H1 (cell line): Measurements from ENCODE around the gene CMSS1. TPM values are rescaled to one million over a fixed set of nuclear protein-coding genes. Genes with fewer than 3 reads are reported as not detected.

Experiments used
- ASH2L ChIP-seq: fragments of 200-600, 300-600 bp; sonication (generic); IDR thresholded peaks from one replicate; pipeline ENCODE4 v1.7.1; 2017; ENCODE audit warnings: low read length
- BCL11A ChIP-seq, 2 experiments: IDR thresholded peaks; one replicate each; pipeline ENCODE4 v1.6.1; 2011; ENCODE audit warnings: low read depth in 2 of 2, low read length in 2 of 2, mild to moderate bottlenecking in 2 of 2
- CHD2 ChIP-seq: IDR thresholded peaks from 2 replicates; pipeline ENCODE4 v1.6.1; 2012; ENCODE audit warnings: low read length, improper control_type of control experiment
- CREB1 ChIP-seq: IDR thresholded peaks from 2 replicates; pipeline ENCODE4 v1.6.1; 2012; ENCODE audit warnings: inconsistent platforms
- E2F6 ChIP-seq: IDR thresholded peaks from 2 replicates; pipeline ENCODE4 v1.6.1; 2012; ENCODE audit warnings: inconsistent platforms
- EP300 ChIP-seq, 2 experiments: IDR thresholded peaks; 1 replicate in 1 of 2; 2 replicates in 1 of 2; pipeline ENCODE4 v1.6.1; 2011 to 2012; ENCODE audit warnings: low read depth in 2 of 2, low read length in 2 of 2, mild to moderate bottlenecking in 2 of 2, borderline replicate concordance in 1 of 2, inconsistent platforms in 1 of 2, moderate library complexity in 1 of 2
- EZH2 ChIP-seq: fragments of 200-600 bp; sonication (generic); IDR thresholded peaks from 2 replicates; pipeline ENCODE4 v1.7.1; 2012; ENCODE audit warnings: low read depth, mild to moderate bottlenecking, moderate library complexity, low read length, inconsistent platforms; ENCODE audit not compliant: severe bottlenecking
- HDAC2 ChIP-seq, 2 experiments: fragments of 300-600 bp in 1 of 2; sonication (generic) in 1 of 2; IDR thresholded peaks; 2 replicates each; pipeline ENCODE4 v1.6.1; 2011 to 2012; ENCODE audit warnings: low read depth in 2 of 2, low read length in 2 of 2, mild to moderate bottlenecking in 2 of 2, moderate library complexity in 2 of 2, borderline replicate concordance in 1 of 2, inconsistent platforms in 1 of 2
- JUND ChIP-seq: IDR thresholded peaks from 2 replicates; pipeline ENCODE4 v1.6.1; 2011; ENCODE audit warnings: mild to moderate bottlenecking, improper control_type of control experiment, low read length
- KDM4A ChIP-seq: IDR thresholded peaks from one replicate; pipeline ENCODE4 v1.7.1; 2012; ENCODE audit warnings: low read depth, mild to moderate bottlenecking, moderate library complexity, low read length, inconsistent platforms; ENCODE audit not compliant: severe bottlenecking
- MAX ChIP-seq: IDR thresholded peaks from 2 replicates; pipeline ENCODE4 v1.6.1; 2012; ENCODE audit warnings: inconsistent platforms
- POLR2A ChIP-seq, 2 experiments: IDR thresholded peaks; 1 replicate in 1 of 2; 2 replicates in 1 of 2; pipeline ENCODE4 v1.6.1; 2011; ENCODE audit warnings: low read depth in 2 of 2, low read length in 2 of 2, mild to moderate bottlenecking in 2 of 2; ENCODE audit errors: control extremely low read depth in 1 of 2
- RFX5 ChIP-seq: IDR thresholded peaks from 2 replicates; pipeline ENCODE4 v1.6.1; 2011; ENCODE audit warnings: low read depth, low read length, improper control_type of control experiment, borderline replicate concordance
- SAP30 ChIP-seq: fragments of 300-600 bp; sonication (generic); IDR thresholded peaks from 2 replicates; pipeline ENCODE4 v1.7.1; 2012; ENCODE audit warnings: low read length, moderate library complexity, mild to moderate bottlenecking, inconsistent platforms; ENCODE audit not compliant: insufficient read depth, insufficient replicate concordance
- SP4 ChIP-seq: IDR thresholded peaks from 2 replicates; pipeline ENCODE4 v1.6.1; 2012; ENCODE audit warnings: low read length, inconsistent platforms
- polyA plus RNA-seq, 7 experiments: library from polyadenylated mRNA; depleted of rRNA in 3 of 7; stranded (reverse) in 5 of 7; unstranded in 2 of 7; fragments of >200 nt in 5 of 7; fragments of 200-250 nt in 2 of 7; gene quantifications; 1 replicate in 5 of 7; 2 replicates in 1 of 7; 4 replicates in 1 of 7; pipeline versions ENCODE4 v1.2.1 to v1.2.3, GENCODE V29; 2011 to 2013; ENCODE audit warnings: missing spikeins in 2 of 7, mixed read lengths in 2 of 7
- total RNA-seq: library from RNA; stranded (reverse); fragmentation: NEBNext Ultra II Directional; extraction: Animal tissue kit (Norgen Biotek cat#: 25700); gene quantifications from 2 replicates; pipeline ENCODE4 v1.2.1, GENCODE V29; 2021
- TF ChIP-seq, protein P1 (sequence below): IDR thresholded peaks from 2 replicates; pipeline ENCODE4 v1.6.1; 2012; ENCODE audit warnings: low read length, inconsistent platforms

CMSS1 gene
- total and polyA plus RNA-seq, 2 of the 8 experiments (the other 6 are each of a cell fraction or from before 2014, with no cell fraction given) = 15.2 to 75.1 TPM

GRCh38 chr3:99817437-99818240 is at the start of gene CMSS1 (continued):
- TF ChIP-seq, protein P1, sequence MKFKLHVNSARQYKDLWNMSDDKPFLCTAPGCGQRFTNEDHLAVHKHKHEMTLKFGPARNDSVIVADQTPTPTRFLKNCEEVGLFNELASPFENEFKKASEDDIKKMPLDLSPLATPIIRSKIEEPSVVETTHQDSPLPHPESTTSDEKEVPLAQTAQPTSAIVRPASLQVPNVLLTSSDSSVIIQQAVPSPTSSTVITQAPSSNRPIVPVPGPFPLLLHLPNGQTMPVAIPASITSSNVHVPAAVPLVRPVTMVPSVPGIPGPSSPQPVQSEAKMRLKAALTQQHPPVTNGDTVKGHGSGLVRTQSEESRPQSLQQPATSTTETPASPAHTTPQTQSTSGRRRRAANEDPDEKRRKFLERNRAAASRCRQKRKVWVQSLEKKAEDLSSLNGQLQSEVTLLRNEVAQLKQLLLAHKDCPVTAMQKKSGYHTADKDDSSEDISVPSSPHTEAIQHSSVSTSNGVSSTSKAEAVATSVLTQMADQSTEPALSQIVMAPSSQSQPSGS = peak; percentile 93; the same call in 1 of the 2 replicates
- no peak for TF ChIP-seq RFX5
- peak; percentile 88 for TF ChIP-seq MAX
- TF ChIP-seq KDM4A = peak; percentile 89
- peak; percentile 96 for TF ChIP-seq CREB1
- TF ChIP-seq CHD2 = no peak
- peak; percentile 99 for TF ChIP-seq ASH2L
- TF ChIP-seq JUND = peak; percentile 94
- TF ChIP-seq EZH2 = no peak
- TF ChIP-seq SAP30 = no peak
- TF ChIP-seq SP4 = peak; percentile 75; the same call in 1 of the 2 replicates
- no peak for TF ChIP-seq BCL11A (IDR thresholded peaks at IDR 0.05; ENCODE audit: low read depth in 2 of 2, low read length in 2 of 2)
- peak; percentile 85 for TF ChIP-seq E2F6
- TF ChIP-seq HDAC2 (IDR thresholded peaks at IDR 0.05; ENCODE audit: borderline replicate concordance in 1 of 2, low read depth in 2 of 2, low read length in 2 of 2) = peak in 1 of 2 experiments; percentile 26; a peak in 2 of 4 replicates
- TF ChIP-seq EP300 (IDR thresholded peaks at IDR 0.05; ENCODE audit: borderline replicate concordance in 1 of 2, low read depth in 2 of 2, low read length in 2 of 2) = peak in 1 of 2 experiments; percentile 83; a peak in 1 of 3 replicates
- peak; percentile 78 to 88 for TF ChIP-seq POLR2A (IDR thresholded peaks at IDR 0.05; ENCODE audit: control extremely low read depth in 1 of 2, low read depth in 2 of 2, low read length in 2 of 2)
